ENCODE results near the gene CYP1A2.
A peak's percentile ranks its signal among the peaks of the same experiment; 100 is the strongest.

CYP1A2 gene

GRCh38 chr15:74742422-74742821 is 6.2 kb upstream of the CYP1A2 start:
- no peak for DNase-seq

- no peak for DNase-seq
Observed at GRCh38 chr15:74746389-74746788, 2.3 kb upstream of the CYP1A2 start.

GRCh38 chr15:74749832-74750231 is 1.2 kb downstream of the CYP1A2 start:
- no peak for DNase-seq

- no peak for DNase-seq
Observed at GRCh38 chr15:74750751-74751150, 2.1 kb downstream of the CYP1A2 start.

GRCh38 chr15:74752011-74752410 is 3.4 kb downstream of the CYP1A2 start:
- no peak for DNase-seq

- DNase-seq, result no peak
Observed at GRCh38 chr15:74752531-74752930, 3.9 kb downstream of the CYP1A2 start.

- DNase-seq, result no peak
Observed at GRCh38 chr15:74754593-74755215, 6.1 kb downstream of the CYP1A2 start.

- DNase-seq, result no peak
Observed at GRCh38 chr15:74758736-74759135, 10.1 kb downstream of the CYP1A2 start.

GRCh38 chr15:74762791-74763150 is 14.1 kb downstream of the CYP1A2 start:
- no peak for DNase-seq

GRCh38 chr15:74763416-74763815 is 14.8 kb downstream of the CYP1A2 start:
- no peak for DNase-seq

- no peak for DNase-seq
Observed at GRCh38 chr15:74767167-74768098, 18.8 kb downstream of the CYP1A2 start.

GRCh38 chr15:74768099-74768770 is 19.6 kb downstream of the CYP1A2 start:
- DNase-seq, result no peak

GRCh38 chr15:74768771-74769342 is 20.2 kb downstream of the CYP1A2 start:
- peak; percentile 76 for DNase-seq

- DNase-seq, result no peak
Observed at GRCh38 chr15:74769463-74770025, 20.9 kb downstream of the CYP1A2 start.

- DNase-seq, result no peak
Observed at GRCh38 chr15:74770211-74770903, 21.7 kb downstream of the CYP1A2 start.

GRCh38 chr15:74773329-74773728 is 24.7 kb downstream of the CYP1A2 start:
- no peak for DNase-seq

GRCh38 chr15:74773731-74774252 is 25.1 kb downstream of the CYP1A2 start:
- DNase-seq, result no peak

GRCh38 chr15:74775132-74775562 is 26.5 kb downstream of the CYP1A2 start:
- no peak for DNase-seq

- no peak for DNase-seq
Observed at GRCh38 chr15:74775894-74776293, 27.2 kb downstream of the CYP1A2 start.

- DNase-seq, result peak; percentile 83
Observed at GRCh38 chr15:74776821-74777768, 28.4 kb downstream of the CYP1A2 start.

All from CD4-positive, alpha-beta T cell treated with Interleukin-10 for 1 hour (primary cell).